Fibroblast of lung (primary cell): Measurements from ENCODE around the gene KCTD16. TPM values are rescaled to one million over a fixed set of nuclear protein-coding genes. Genes with fewer than 3 reads are reported as not detected.

Experiments used
- DNase-seq, 2 donors: peaks; one replicate each; pipeline versions ENCODE4 v3.0.0 to v3.0.0-alpha.2; 2010; ENCODE audit warnings: low read depth in 2 of 2
- H2AFZ ChIP-seq: 2 replicates; pipeline ENCODE4 v1.5.1; 2012; ENCODE audit warnings: low read length, control low read depth, inconsistent platforms
- H3K27ac ChIP-seq: 2 replicates; pipeline ENCODE4 v1.5.1; 2011; ENCODE audit warnings: low read length, control low read depth; ENCODE audit not compliant: insufficient read depth
- H3K27me3 ChIP-seq: 2 replicates; pipeline ENCODE4 v1.5.1; 2011; ENCODE audit warnings: mild to moderate bottlenecking, low read length; ENCODE audit not compliant: control insufficient read depth, insufficient read depth
- H3K36me3 ChIP-seq: 2 replicates; pipeline ENCODE4 v1.5.1; 2011; ENCODE audit warnings: low read length; ENCODE audit not compliant: control insufficient read depth, insufficient read depth
- H3K4me1 ChIP-seq: 2 replicates; pipeline ENCODE4 v1.5.1; 2011; ENCODE audit warnings: low read length; ENCODE audit not compliant: control insufficient read depth, insufficient read depth; ENCODE audit errors: extremely low read depth
- H3K4me2 ChIP-seq: 2 replicates; pipeline ENCODE4 v1.5.1; 2011; ENCODE audit warnings: low read length, control low read depth; ENCODE audit not compliant: insufficient read depth; ENCODE audit errors: extremely low read depth
- H3K4me3 ChIP-seq, 4 experiments: fragments of 200-600 bp in 1 of 4; sonication (generic) in 1 of 4; replicated peaks in 1 of 4; 2 replicates each; pipeline ENCODE4 v1.5.1; 2011 to 2016; ENCODE audit warnings: low read length in 4 of 4, low read depth in 3 of 4, mild to moderate bottlenecking in 3 of 4, control low read depth in 2 of 4, inconsistent platforms in 1 of 4, mixed read lengths in 1 of 4; ENCODE audit not compliant: insufficient read depth in 1 of 4; ENCODE audit errors: control extremely low read depth in 1 of 4
- H3K79me2 ChIP-seq: 2 replicates; pipeline ENCODE4 v1.5.1; 2012; ENCODE audit warnings: mild to moderate bottlenecking, low read length, inconsistent platforms; ENCODE audit not compliant: control insufficient read depth, insufficient read depth
- H3K9ac ChIP-seq: 2 replicates; pipeline ENCODE4 v1.5.1; 2011; ENCODE audit warnings: mild to moderate bottlenecking, low read length, control low read depth; ENCODE audit not compliant: insufficient read depth
- H3K9me3 ChIP-seq: 2 replicates; pipeline ENCODE4 v1.5.1; 2012; ENCODE audit warnings: low read depth, low read length; ENCODE audit not compliant: control insufficient read depth, insufficient read depth
- H4K20me1 ChIP-seq: 2 replicates; pipeline ENCODE4 v1.5.1; 2011; ENCODE audit warnings: low read length; ENCODE audit not compliant: control insufficient read depth, insufficient read depth; ENCODE audit errors: extremely low read depth
- EZH2 ChIP-seq: IDR thresholded peaks from 2 replicates; pipeline ENCODE4 v1.5.1; 2012; ENCODE audit warnings: low read length, control low read depth, mild to moderate bottlenecking; ENCODE audit errors: missing control alignments
- polyA plus RNA-seq, 2 donors: library from polyadenylated mRNA; depleted of rRNA in 1 of 2; stranded (reverse) in 1 of 2; unstranded in 1 of 2; fragments of >200 nt; gene quantifications; 2 replicates each; pipeline ENCODE4 v1.2.1, GENCODE V29; 2011 to 2012; ENCODE audit warnings: missing spikeins in 1 of 2
- total RNA-seq: library from RNA; depleted of rRNA; stranded (reverse); fragments of >200 nt; gene quantifications from 2 replicates; pipeline ENCODE4 v1.2.1, GENCODE V29; 2014
- TF ChIP-seq, protein P1 (sequence below), 2 donors: IDR thresholded peaks in 1 of 2; conservative IDR thresholded peaks in 1 of 2; 1 replicate in 1 of 2; 2 replicates in 1 of 2; pipeline ENCODE4 v1.5.1; 2011 to 2012; ENCODE audit warnings: low read length in 2 of 2, control low read depth in 1 of 2, inconsistent platforms in 1 of 2, low read depth in 1 of 2, mild to moderate bottlenecking in 1 of 2

KCTD16 gene
- total and polyA plus RNA-seq, 2 donors (not counting 1 experiment from before 2014, with no cell fraction given), result 0.32 to 1.2 TPM

DNA sequence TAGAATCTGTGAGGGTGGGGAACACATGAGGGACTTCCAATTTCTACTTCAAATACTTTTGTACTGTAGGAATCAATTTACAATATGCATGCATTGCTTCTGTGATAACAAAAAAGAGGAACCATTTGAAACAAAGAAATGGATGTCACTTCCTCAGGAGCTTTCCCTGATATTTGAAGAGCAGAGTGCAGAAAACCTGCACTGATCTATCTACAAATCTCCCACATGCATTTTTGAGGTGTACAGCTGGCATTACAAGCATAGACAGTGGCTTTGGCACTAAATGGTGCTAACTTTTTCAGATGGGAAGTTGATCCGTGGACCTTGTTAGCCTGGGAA lies 27.9 kb upstream of the KCTD16 start:
- no peak for DNase-seq
- no peak for TF ChIP-seq EZH2
- TF ChIP-seq, protein P1, sequence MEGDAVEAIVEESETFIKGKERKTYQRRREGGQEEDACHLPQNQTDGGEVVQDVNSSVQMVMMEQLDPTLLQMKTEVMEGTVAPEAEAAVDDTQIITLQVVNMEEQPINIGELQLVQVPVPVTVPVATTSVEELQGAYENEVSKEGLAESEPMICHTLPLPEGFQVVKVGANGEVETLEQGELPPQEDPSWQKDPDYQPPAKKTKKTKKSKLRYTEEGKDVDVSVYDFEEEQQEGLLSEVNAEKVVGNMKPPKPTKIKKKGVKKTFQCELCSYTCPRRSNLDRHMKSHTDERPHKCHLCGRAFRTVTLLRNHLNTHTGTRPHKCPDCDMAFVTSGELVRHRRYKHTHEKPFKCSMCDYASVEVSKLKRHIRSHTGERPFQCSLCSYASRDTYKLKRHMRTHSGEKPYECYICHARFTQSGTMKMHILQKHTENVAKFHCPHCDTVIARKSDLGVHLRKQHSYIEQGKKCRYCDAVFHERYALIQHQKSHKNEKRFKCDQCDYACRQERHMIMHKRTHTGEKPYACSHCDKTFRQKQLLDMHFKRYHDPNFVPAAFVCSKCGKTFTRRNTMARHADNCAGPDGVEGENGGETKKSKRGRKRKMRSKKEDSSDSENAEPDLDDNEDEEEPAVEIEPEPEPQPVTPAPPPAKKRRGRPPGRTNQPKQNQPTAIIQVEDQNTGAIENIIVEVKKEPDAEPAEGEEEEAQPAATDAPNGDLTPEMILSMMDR (conservative IDR thresholded peaks at IDR 0.05 in 1 of 2, IDR thresholded peaks at IDR 0.05 in 1 of 2; ENCODE audit: low read depth in 1 of 2, low read length in 2 of 2), result no peak
- H4K20me1 ChIP-seq, result no peaks in the 10 kb centered on the region
- H2AFZ ChIP-seq, result peak overlapping the region; percentile 63
- peaks cover 7% of the 10 kb centered on the region for H3K4me1 ChIP-seq
- H3K4me2 ChIP-seq, result no peak overlapping the region
- H3K79me2 ChIP-seq, result no peaks in the 10 kb centered on the region
- no peak overlapping the region for H3K4me3 ChIP-seq
- no peak overlapping the region for H3K9ac ChIP-seq
- H3K27me3 ChIP-seq, result no peaks in the 10 kb centered on the region
- no peaks in the 10 kb centered on the region for H3K9me3 ChIP-seq
- no peaks in the 10 kb centered on the region for H3K36me3 ChIP-seq
- H3K27ac ChIP-seq, result no peak overlapping the region

DNA sequence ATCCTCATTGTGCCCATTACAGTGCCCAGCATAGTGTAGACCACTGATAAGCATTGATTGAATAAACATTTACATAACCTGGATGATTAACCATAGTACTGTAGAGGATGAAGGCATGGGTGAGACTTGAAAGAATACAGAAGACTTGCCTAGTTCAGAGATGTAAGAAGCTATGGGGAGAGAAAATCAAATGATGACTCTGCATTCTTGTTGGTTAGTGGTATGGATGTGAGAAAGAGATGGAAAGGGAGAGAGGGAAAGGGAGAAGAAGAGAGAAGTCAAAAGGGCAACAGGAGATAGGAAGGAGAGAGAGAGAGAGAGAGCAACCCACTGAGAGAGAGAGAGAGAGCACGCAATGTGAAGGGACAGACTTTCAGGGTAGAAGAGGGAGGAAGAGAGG lies 27.0 kb upstream of the KCTD16 start:
- no peaks in the 10 kb centered on the region for H3K79me2 ChIP-seq
- H4K20me1 ChIP-seq, result no peaks in the 10 kb centered on the region
- no peak overlapping the region for H3K9ac ChIP-seq

DNA sequence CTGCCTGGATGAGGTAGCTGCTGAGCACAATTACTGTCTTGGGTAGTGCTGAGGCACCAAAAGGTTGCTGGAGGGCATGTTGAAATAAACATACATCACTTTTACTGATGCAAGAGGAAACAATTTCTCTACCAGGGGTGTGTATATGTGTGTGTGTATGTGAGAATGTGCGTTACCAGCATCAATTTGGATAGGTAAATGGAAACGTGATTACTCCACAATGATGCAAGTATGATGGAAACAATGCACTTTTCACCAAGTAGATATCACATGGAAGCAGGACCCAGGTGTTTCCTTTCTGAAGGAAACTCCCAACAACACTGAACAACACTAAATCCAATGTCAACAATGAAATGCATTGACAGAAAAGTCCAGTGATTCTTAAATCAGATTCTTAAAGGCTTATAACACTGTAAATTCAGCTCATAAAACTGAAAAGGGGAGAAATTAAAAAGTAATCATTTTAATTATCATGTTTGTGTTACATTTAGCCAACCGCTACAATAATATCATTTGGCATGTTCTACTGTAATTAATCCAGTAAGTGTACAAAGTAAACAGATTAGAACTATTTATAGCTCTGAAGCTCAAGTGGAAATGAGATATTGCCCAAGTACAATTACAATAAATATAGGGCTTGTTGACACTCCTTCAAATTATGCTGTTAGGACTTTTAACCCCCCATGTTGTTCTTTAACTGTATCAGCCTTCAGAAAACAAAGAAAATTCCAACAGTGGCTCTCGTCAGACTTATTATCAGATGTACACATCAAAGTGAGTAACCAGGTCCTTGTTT lies 25.5 kb upstream of the KCTD16 start:
- H3K9me3 ChIP-seq, result no peaks in the 10 kb centered on the region
- no peak overlapping the region for H3K27ac ChIP-seq
- peaks cover 7% of the 10 kb centered on the region for H3K4me1 ChIP-seq
- no peak overlapping the region for H2AFZ ChIP-seq
- DNase-seq, result no peak
- no peak for TF ChIP-seq EZH2
- TF ChIP-seq, protein P1 (conservative IDR thresholded peaks at IDR 0.05 in 1 of 2, IDR thresholded peaks at IDR 0.05 in 1 of 2; ENCODE audit: low read depth in 1 of 2, low read length in 2 of 2), result no peak
- H3K4me2 ChIP-seq, result no peak overlapping the region
- no peaks in the 10 kb centered on the region for H3K27me3 ChIP-seq
- no peak overlapping the region for H3K4me3 ChIP-seq
- H4K20me1 ChIP-seq, result no peaks in the 10 kb centered on the region
- no peaks in the 10 kb centered on the region for H3K36me3 ChIP-seq
- H3K79me2 ChIP-seq, result no peaks in the 10 kb centered on the region
- no peak overlapping the region for H3K9ac ChIP-seq

More for the DNA sequence above, 27.0 kb upstream of the KCTD16 start:
- TF ChIP-seq, protein P1 (conservative IDR thresholded peaks at IDR 0.05 in 1 of 2, IDR thresholded peaks at IDR 0.05 in 1 of 2; ENCODE audit: low read depth in 1 of 2, low read length in 2 of 2), result no peak
- no peak for TF ChIP-seq EZH2
- Histone ChIP-seq H3K36me3 (no peaks in the 10 kb centered on the region), H3K4me2 (no peak overlapping the region), H3K4me1 (peaks cover 7% of the 10 kb centered on the region), H2AFZ (no peak overlapping the region), H3K27ac (no peak overlapping the region), H3K27me3 (no peaks in the 10 kb centered on the region), H3K4me3 (no peak overlapping the region), H3K9me3 (no peaks in the 10 kb centered on the region)
- no peak for DNase-seq
